Breast epithelium (tissue), 4 donors: ENCODE data around the gene COL23A1. TPM values are rescaled to one million over a fixed set of nuclear protein-coding genes. Genes with fewer than 3 reads are reported as not detected.
"Not testable (repeated sequence)": the region's sequence is repeated elsewhere in the genome, so short reads cannot be mapped to it uniquely, and the experiment has no call there.

ENCODE experiments used
- DNase-seq, 2 donors: peaks; one replicate each; pipeline ENCODE4 v3.0.0-alpha.2; 2019; ENCODE audit warnings: low spot score in 2 of 2
- H3K27ac ChIP-seq, 2 donors: fragments of 200-600 bp; sonication (generic) in 1 of 2; one replicate each; pipeline ENCODE4 v1.5.1; 2016 to 2019; ENCODE audit warnings: mild to moderate bottlenecking in 1 of 2
- H3K27me3 ChIP-seq, 2 donors: fragments of 200-600 bp; sonication (generic) in 1 of 2; one replicate each; pipeline versions ENCODE4 v1.5.1 to v1.6.0; 2017 to 2019; ENCODE audit warnings: control low read depth in 1 of 2, mild to moderate bottlenecking in 1 of 2
- H3K36me3 ChIP-seq: fragments of 200-600 bp; one replicate; pipeline ENCODE4 v1.5.1; 2019
- H3K4me1 ChIP-seq, 2 donors: fragments of 200-600 bp; sonication (generic); one replicate each; pipeline ENCODE4 v1.5.1; 2016 to 2019; ENCODE audit warnings: control low read depth in 1 of 2
- H3K4me3 ChIP-seq, 3 donors: fragments of 200-600 bp; sonication (generic); 1 replicate in 2 of 3; 2 replicates in 1 of 3; pipeline ENCODE4 v1.5.1; 2016 to 2019; ENCODE audit warnings: mild to moderate bottlenecking in 3 of 3, moderate library complexity in 2 of 3
- H3K9me3 ChIP-seq, 2 donors: fragments of 200-600 bp; sonication (generic) in 1 of 2; one replicate each; pipeline ENCODE4 v1.5.1; 2016 to 2019; ENCODE audit warnings: control low read depth in 1 of 2
- POLR2A ChIP-seq: fragments of 450-650 bp; IDR thresholded peaks from one replicate; pipeline ENCODE4 v1.6.1; 2016; ENCODE audit warnings: antibody characterized with exemption, mild to moderate bottlenecking, moderate library complexity
- POLR2AphosphoS5 ChIP-seq, 3 donors: sonication (generic); formaldehyde crosslinking; IDR thresholded peaks; one replicate each; pipeline ENCODE4 v1.6.1; 2017; ENCODE audit warnings: antibody characterized with exemption in 3 of 3
- intact Hi-C: fragments of 100-400 bp; cut with DNase I; formaldehyde crosslinking; loops from one replicate; pipeline ENCODE4 v1.15.1; 2023; ENCODE audit warnings: low total_unique reads
- total RNA-seq, 3 donors: library from RNA; depleted of rRNA; stranded (reverse); fragments of >200 nt; gene quantifications; one replicate each; pipeline ENCODE4 v1.1.0, GENCODE V29; 2016
- TF ChIP-seq, protein P1 (sequence below), 3 donors: fragments of 450-650 bp; IDR thresholded peaks; one replicate each; pipeline ENCODE4 v1.5.1; 2016 to 2017; ENCODE audit warnings: antibody characterized with exemption in 3 of 3, mild to moderate bottlenecking in 3 of 3, moderate library complexity in 3 of 3

Gene COL23A1
- total RNA-seq, 3 donors from 2014 or later = 0.32 to 3.3 (median 2.6) TPM

DNA sequence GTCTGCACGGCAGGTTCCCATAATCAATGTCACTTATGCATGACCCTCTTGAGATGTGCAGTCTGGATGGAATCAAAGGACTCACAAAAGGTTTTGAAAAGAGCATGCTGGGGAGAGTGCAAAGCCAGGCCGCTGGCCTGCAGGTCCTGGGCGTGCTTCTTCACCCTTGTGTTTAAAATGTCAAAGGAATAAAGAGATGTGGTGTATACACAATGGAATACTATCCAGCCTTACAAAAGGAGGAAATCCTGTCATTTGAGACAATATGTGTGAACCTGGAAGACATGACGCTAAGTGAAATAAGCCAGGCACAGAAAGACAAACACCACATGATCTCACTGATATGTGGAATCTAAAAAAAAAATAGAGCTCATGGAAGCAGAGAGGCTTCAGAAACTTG, 220.1 kb downstream of the COL23A1 start:
- Histone ChIP-seq H3K27ac (no peak overlapping the region), H3K4me1 (peaks cover 0 to 10% of the 10 kb centered on the region in 2 donors), H3K36me3 (no peaks in the 10 kb centered on the region), H3K27me3 (no peaks in the 10 kb centered on the region), H3K4me3 (no peak overlapping the region), H3K9me3 (peaks cover 0 to 4% of the 10 kb centered on the region in 2 donors)
- intact Hi-C loops = no loop called here
- TF ChIP-seq, protein P1, sequence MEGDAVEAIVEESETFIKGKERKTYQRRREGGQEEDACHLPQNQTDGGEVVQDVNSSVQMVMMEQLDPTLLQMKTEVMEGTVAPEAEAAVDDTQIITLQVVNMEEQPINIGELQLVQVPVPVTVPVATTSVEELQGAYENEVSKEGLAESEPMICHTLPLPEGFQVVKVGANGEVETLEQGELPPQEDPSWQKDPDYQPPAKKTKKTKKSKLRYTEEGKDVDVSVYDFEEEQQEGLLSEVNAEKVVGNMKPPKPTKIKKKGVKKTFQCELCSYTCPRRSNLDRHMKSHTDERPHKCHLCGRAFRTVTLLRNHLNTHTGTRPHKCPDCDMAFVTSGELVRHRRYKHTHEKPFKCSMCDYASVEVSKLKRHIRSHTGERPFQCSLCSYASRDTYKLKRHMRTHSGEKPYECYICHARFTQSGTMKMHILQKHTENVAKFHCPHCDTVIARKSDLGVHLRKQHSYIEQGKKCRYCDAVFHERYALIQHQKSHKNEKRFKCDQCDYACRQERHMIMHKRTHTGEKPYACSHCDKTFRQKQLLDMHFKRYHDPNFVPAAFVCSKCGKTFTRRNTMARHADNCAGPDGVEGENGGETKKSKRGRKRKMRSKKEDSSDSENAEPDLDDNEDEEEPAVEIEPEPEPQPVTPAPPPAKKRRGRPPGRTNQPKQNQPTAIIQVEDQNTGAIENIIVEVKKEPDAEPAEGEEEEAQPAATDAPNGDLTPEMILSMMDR (IDR thresholded peaks at IDR 0.05) = no peak
- TF ChIP-seq POLR2AphosphoS5 (IDR thresholded peaks at IDR 0.05) (no peak), POLR2A (no peak)
- DNase-seq = no peak

DNA sequence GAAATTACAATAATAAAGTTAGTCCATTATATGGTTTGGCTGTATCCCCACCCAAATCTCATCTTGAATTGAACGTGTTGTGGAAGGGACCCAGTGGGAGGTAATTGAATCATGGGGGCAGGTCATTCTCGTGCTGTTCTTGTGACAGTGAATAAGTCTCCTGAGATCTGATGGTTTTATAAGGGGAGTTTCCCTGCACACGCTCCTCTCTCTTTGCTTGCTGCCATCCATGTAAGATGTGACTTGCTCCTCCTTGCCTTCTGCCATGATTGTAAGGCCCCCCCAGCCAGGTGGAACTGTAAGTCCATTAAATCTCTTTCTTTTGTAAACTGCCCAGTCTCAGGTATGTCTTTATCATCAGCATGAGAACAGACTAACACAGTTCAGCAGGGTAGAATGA, 220.7 kb downstream of the COL23A1 start:
- H3K36me3 ChIP-seq, H3K27me3 ChIP-seq, H3K4me1 ChIP-seq, DNase-seq, H3K4me3 ChIP-seq, H3K27ac ChIP-seq, intact Hi-C loops, H3K9me3 ChIP-seq: not testable (repeated sequence)

DNA sequence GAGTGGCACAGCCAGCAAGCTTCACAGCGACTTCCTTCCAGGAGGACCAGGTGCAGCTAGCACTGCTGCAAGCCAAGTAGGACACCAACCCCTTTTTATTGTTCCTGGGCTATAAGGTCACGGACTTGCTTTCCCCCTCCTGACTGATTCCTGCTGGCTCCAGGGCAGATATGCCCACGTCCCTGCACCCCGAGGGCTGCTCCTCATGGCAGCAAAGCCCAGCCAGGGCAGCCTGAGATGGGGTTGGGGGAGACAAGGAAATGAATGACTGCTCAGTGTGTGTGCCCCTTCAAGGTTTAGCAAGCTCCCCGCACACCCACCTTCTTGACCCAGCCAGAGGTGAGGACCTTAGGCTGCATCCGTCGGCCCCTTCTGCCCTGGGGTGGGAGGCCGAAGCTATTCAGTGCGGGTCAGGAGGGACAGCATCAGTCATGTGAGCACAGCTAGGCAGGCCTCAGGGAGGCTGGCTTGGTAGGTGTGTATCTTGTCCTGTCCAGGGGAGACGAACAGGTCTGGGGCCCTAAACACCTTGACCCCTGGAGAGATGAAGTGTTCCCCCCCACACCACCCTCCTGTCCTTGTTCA, 221.4 kb downstream of the COL23A1 start:
- DNase-seq = no peak
- peaks cover 0 to 4% of the 10 kb centered on the region in 2 donors for H3K9me3 ChIP-seq
- H3K27me3 ChIP-seq = no peaks in the 10 kb centered on the region
- no peak for TF ChIP-seq POLR2A
- TF ChIP-seq, protein P1 (IDR thresholded peaks at IDR 0.05) = no peak
- no peak for TF ChIP-seq POLR2AphosphoS5 (IDR thresholded peaks at IDR 0.05)
- no peaks in the 10 kb centered on the region for H3K36me3 ChIP-seq
- intact Hi-C loops = no loop called here
- H3K27ac ChIP-seq = no peak overlapping the region
- peaks cover 0 to 10% of the 10 kb centered on the region in 2 donors for H3K4me1 ChIP-seq
- no peak overlapping the region for H3K4me3 ChIP-seq

DNA sequence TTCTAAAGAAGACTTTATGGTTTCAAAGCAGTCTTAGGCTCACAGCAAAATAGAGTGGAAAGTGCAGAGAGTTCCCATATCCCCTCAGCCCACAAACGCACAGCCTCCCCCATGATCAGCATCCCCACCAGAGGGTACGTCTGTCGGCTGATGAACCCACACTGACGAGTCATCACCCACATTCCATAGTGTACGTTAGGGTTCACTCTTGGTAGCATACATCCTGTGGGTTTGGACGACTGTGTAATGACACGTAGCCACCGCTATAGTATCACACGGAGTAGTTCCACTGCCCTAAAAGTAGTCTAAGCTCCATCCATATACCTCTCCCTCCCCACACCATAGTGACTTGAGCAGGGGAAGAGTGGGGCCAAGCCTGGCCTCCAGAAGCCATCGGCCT, 221.9 kb downstream of the COL23A1 start:
- intact Hi-C loops = no loop called here

DNA sequence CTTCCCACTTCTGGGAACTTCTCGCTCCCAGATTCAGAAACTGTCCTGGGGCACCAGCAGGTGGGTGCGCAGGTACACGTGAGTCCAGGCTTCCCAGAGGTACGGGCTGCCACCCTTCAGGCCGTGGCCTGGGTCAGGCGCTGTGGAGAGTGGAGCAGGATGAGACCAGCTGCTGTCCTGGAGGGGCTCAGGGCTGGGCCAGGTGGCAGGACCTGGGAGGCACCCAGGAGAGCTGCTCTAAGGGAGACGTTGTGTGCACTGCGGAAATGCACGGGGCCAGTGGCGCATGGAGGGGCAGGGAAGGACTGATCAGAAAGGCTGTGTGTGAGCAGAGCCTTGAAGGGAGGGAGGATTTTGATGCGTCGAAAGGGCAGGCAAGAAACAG, 222.5 kb downstream of the COL23A1 start:
- TF ChIP-seq, protein P1 (IDR thresholded peaks at IDR 0.05) = no peak
- TF ChIP-seq POLR2AphosphoS5 (IDR thresholded peaks at IDR 0.05) = no peak
- no peak for TF ChIP-seq POLR2A
- intact Hi-C loops = no loop called here
- Histone ChIP-seq H3K27ac (no peak overlapping the region), H3K4me3 (no peak overlapping the region), H3K27me3 (no peaks in the 10 kb centered on the region), H3K36me3 (no peaks in the 10 kb centered on the region), H3K4me1 (peaks cover 0 to 10% of the 10 kb centered on the region in 2 donors), H3K9me3 (peaks cover 0 to 4% of the 10 kb centered on the region in 2 donors)
- no peak for DNase-seq

More for the DNA sequence above, 221.9 kb downstream of the COL23A1 start:
- Histone ChIP-seq H3K4me1 (peaks cover 0 to 10% of the 10 kb centered on the region in 2 donors), H3K4me3 (no peak overlapping the region), H3K9me3 (peaks cover 0 to 4% of the 10 kb centered on the region in 2 donors), H3K27ac (no peak overlapping the region), H3K27me3 (no peaks in the 10 kb centered on the region), H3K36me3 (no peaks in the 10 kb centered on the region)
- TF ChIP-seq POLR2AphosphoS5 (IDR thresholded peaks at IDR 0.05) = no peak
- TF ChIP-seq, protein P1 (IDR thresholded peaks at IDR 0.05) = no peak
- no peak for TF ChIP-seq POLR2A
- no peak for DNase-seq
